ENCODE results near the gene ZNF777. TPM values are rescaled to one million over a fixed set of nuclear protein-coding genes. Genes with fewer than 3 reads are reported as not detected.
"Not testable (repeated sequence)": the region's sequence is repeated elsewhere in the genome, so short reads cannot be mapped to it uniquely, and the experiment has no call there.

The ZNF777 gene
- total RNA-seq, 2 experiments from 2014 or later = 8.7 to 9.7 TPM

DNA sequence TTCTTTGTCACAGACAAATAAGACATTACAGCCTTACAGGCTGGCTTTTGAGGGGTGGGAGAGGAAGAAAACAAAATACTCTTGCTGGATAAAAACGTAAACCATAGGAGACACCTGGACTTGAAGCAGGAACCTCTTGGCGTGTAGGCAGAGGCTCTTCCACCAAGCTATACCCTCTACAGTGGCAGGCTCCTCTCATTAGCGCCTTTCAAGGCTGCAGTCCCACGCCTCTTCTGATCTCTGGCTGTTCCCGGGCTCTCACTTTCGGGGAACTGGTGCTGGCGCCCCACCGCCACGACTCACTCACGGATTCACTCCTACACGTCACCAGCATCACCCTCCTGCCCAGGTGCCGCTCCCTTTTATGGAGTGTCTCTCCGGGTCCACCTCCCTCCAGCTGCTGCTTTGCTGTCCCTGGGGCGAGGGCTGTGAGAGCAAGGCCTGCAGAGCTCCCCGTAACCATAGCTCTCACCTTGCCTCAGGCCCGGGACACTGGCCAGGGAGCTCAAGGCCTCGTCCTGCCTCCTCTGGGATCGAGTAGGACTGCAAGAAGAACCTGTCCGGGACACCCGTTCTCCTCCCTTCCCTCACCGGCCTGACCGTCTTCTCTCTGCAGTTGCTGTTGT is 62.6 kb downstream of the ZNF777 start:
- H3K27ac Mint-ChIP-seq = no peak overlapping the region
- no peak for DNase-seq
- peaks cover 5% of the 10 kb centered on the region for H3K9me3 Mint-ChIP-seq
- peaks cover 19% of the 10 kb centered on the region for H3K27me3 Mint-ChIP-seq (ENCODE audit: low read depth)
- H3K4me1 Mint-ChIP-seq (ENCODE audit: low read depth) = no peaks in the 10 kb centered on the region
- no peaks in the 10 kb centered on the region for H3K36me3 Mint-ChIP-seq (ENCODE audit: low read depth)
- H3K4me3 Mint-ChIP-seq = no peak overlapping the region
- CTCF ChIA-PET = interaction anchor here (0.6 kb wide), 1 partner anchor 87 kb away, joined by 4 read pairs; no protein-coding TSS in a partner anchor
- intact Hi-C loops (cut with micrococcal nuclease) = no loop called here

DNA sequence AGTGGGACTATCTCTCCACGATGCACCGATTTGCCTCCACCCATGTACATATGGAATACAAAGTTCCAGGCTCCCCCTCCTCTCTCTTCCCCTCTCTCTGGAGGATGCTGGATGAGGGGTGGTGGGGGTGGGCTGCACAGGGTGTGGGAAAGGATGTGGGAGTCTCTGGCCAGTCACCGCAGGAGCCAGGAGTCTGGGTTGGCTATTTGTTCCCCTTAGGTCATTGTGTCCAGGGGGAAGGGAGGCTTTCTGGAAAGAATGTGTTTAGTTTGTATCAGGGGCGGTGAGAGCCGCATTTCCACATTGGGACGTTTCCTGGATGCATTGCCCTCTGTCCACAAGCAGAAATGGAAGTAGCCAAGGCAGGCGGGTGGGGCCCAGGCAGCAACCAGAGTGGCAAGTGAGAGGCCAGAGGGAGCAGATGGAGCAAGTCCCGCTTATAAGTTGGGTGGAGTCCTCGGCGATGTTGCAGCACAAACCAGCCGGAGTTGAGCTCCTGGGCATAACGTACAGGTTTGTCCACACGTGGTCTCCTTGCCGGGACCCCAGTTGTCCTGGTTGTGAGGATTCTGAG is 63.3 kb downstream of the ZNF777 start:
- CTCF ChIA-PET = no interaction called here
- Mint-ChIP-seq H3K36me3 (ENCODE audit: low read depth) (no peaks in the 10 kb centered on the region), H3K27me3 (ENCODE audit: low read depth) (peaks cover 19% of the 10 kb centered on the region)

GRCh38 chr7:149388550-149389335 is 72.1 kb downstream of the ZNF777 start:
- H3K27me3 Mint-ChIP-seq (ENCODE audit: low read depth); DNase-seq; H3K9me3 Mint-ChIP-seq; H3K4me3 Mint-ChIP-seq; intact Hi-C loops (cut with micrococcal nuclease); H3K4me1 Mint-ChIP-seq (ENCODE audit: low read depth); CTCF ChIA-PET; H3K27ac Mint-ChIP-seq; H3K36me3 Mint-ChIP-seq (ENCODE audit: low read depth): not testable (repeated sequence)

More for the DNA sequence above, 63.3 kb downstream of the ZNF777 start:
- DNase-seq = no peak
- intact Hi-C loops (cut with micrococcal nuclease) = no loop called here
- Mint-ChIP-seq H3K4me3 (no peak overlapping the region), H3K27ac (no peak overlapping the region), H3K9me3 (peaks cover 5% of the 10 kb centered on the region), H3K4me1 (ENCODE audit: low read depth) (no peaks in the 10 kb centered on the region)

DNA sequence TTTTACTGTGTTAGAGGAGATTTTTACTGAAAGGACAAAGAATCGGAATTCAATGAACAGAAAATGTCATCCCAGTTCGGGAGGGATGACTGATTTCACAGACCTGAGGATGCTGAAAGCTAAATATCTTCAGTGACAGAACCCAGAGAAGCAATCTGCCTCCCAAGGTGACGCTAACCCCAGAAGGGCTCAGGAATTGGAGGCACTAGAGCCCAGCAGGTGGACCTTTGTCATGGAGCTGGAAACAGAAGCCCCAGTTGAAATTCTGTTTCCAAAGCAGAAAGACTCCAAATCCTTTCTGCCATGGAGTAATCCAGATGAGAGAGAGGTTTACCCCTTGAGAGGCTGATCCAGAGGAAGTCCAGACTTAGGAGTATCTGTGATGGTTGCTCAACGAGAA is 74.3 kb downstream of the ZNF777 start:
- H3K4me3 Mint-ChIP-seq; H3K27me3 Mint-ChIP-seq (ENCODE audit: low read depth); H3K27ac Mint-ChIP-seq; CTCF ChIA-PET; H3K4me1 Mint-ChIP-seq (ENCODE audit: low read depth); intact Hi-C loops (cut with micrococcal nuclease); H3K36me3 Mint-ChIP-seq (ENCODE audit: low read depth); DNase-seq; H3K9me3 Mint-ChIP-seq: not testable (repeated sequence)

- Mint-ChIP-seq H3K36me3 (ENCODE audit: low read depth) (no peaks in the 10 kb centered on the region), H3K4me1 (ENCODE audit: low read depth) (no peaks in the 10 kb centered on the region), H3K4me3 (no peak overlapping the region), H3K9me3 (peaks cover 2% of the 10 kb centered on the region), H3K27me3 (ENCODE audit: low read depth) (peaks cover 5% of the 10 kb centered on the region), H3K27ac (no peak overlapping the region)
- CTCF ChIA-PET = interaction anchor here (0.7 kb wide), 1 partner anchor 29 kb away, joined by 5 read pairs; no protein-coding TSS in a partner anchor
- no peak for DNase-seq
- intact Hi-C loops (cut with micrococcal nuclease) = no loop called here
Observed at GRCh38 chr7:149385195-149385950, 75.5 kb downstream of the ZNF777 start.

Other genes with a start within 250 kb of the ZNF777 start
- 10 to 100 TPM in 1 of 2 experiments, 1 to 10 TPM in 1; 9.0 to 10.4 TPM for gene ZNF212, start 221.4 kb downstream of the ZNF777 start, total RNA-seq
- 1 to 10 TPM; 6.8 to 7.1 TPM for gene ZNF783, start 198.9 kb downstream of the ZNF777 start, total RNA-seq
- gene ZNF746, start 36.7 kb upstream of the ZNF777 start, total RNA-seq = 10 to 100 TPM; 11.8 to 12.0 TPM